EL (cell line): Measurements from ENCODE around the gene SCAMP1.
"Not testable (repeated sequence)": the region's sequence is repeated elsewhere in the genome, so short reads cannot be mapped to it uniquely, and the experiment has no call there.

Experiments
- DNase-seq: peaks from one replicate; pipeline ENCODE4 v3.0.0-alpha.2; 2016

SCAMP1 gene

DNA sequence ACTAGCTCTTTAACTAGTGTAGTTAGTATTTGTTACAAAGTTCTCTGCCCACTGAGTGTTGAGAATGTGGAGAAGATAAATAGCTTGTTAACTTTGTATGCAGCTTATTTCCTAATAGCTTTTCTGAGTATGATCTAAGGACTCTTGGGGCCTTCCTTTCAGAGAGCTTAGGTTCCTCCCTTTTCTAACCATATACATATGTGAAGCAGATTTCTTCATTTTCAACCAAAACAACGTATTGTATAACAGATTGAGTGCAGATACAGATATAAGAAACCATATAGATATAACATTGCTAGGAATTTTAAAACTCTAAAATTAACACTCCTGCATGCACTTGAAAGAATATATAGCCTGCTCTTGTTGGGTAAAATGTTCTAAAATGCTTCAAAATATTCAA is 70.4 kb downstream of the SCAMP1 start:
- no peak for DNase-seq

DNA sequence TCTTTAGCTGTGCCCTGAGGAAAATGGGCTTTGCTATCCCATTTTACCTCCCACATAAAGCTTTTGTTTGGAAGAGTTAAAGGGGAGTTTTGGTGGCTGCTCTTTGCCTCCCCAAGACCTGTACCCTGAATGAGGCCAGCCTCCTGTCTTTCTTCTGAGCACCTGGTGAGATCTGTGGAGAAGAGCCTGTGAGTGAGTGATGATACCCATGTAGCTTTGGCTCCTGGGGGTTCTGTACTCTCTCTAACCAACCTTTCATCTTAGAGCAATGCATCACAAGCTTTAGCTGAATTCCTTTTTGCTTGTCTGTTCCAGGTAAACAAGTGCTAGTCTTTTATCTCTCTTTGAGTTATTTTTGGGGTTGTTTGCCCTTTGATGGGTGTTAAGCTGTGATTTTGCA is 73.6 kb downstream of the SCAMP1 start:
- DNase-seq, result no peak

DNA sequence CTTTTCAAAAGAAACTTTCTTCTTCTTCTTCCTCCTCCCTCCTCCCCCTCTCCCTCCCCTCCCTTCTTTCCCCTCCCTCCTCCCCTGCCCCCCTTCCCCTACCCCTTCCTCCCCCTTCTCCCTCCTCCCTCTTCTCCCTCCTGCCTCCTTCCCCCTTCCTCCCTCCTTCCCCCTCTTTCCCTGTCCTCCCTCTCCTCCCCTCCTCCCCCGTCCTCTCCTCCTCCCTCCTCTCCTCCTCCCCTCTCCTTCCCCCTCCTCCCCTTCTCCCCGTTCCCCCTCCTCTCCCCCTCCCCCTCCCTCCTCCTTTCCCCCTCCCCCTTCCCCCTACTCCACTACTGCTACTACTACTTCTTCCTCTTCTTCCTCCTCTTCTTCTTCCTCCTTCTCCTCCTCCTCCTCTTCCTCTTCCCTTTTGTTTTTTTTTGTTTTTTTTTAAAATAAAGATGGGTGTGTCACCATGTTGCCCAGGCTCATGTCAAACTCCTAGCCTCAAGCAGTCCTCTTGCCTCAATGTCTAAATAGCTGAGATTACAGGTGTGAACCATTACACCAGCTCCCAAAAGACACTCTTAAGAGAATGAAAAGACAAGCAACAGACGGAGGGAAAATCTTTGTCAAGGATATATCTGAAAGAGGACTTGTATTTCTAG is 87.5 kb downstream of the SCAMP1 start:
- no peak for DNase-seq

DNA sequence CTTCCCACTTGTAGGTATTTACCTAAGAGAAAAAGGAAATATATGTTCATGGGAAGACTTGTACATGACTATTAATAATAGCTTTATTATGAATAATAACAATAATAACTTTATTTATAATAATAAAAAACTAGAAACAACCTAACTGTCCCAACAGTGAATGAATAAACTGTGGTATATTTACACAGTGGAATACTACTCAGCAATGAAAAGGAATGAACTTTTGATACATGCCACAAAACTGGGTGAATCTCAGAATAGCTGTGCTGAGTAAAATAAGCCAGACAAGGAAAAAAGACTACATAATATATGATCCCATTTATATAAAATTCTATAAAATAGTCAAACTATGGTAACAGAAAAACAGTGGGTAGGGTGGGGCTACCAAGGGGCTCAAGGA is 88.7 kb downstream of the SCAMP1 start:
- DNase-seq, result no peak

DNA sequence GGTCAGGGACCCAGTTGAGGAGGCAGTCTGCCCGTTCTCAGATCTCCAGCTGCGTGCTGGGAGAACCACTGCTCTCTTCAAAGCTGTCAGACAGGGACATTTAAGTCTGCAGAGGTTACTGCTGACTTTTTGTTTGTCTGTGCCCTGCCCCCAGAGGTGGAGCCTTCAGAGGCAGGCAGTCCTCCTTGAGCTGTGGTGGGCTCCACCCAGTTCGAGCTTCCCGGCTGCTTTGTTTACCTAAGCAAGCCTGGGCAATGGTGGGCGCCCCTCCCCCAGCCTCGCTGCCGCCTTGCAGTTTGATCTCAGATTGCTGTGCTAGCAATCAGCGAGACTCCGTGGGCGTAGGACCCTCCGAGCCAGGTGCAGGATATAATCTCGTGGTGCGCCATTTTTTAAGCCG is 97.1 kb downstream of the SCAMP1 start:
- DNase-seq, result not testable (repeated sequence)

DNA sequence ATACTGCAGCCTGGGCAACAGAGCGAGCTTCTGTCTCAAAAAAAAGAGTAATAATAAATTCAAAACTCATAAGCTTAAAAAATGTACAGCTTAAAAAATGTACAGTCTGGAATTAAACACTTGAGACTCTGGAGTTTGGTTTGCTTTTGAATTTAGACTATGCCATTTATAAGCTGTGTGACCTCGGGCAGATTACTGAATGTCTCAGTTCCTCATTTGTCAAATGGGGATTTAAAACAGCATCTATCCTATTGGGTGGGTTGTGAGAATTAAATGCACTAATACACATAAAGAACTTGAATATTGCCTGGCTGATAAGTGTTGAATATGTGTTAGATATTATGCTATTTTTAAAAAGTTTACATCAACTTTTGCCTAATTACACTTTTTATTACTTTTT is 98.4 kb downstream of the SCAMP1 start:
- DNase-seq, result no peak

DNA sequence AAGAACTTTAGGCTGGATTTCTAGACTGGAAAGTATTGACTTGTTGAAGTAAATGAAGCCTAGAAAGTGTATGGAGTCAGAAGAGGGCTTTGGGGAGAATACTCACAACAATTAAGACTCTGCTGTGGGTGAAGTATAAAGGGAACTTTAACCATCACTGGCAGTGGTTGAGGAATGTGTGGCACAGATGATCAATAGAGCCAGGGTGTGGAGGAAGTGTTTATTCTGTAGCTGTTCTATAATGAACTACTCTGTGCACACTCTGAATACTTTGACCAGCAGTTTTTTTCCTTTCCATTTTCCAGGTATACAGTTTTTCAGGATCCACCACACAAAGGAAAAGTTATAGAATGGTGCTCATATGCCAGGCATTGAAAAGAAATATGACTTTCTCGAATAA is 106.7 kb downstream of the SCAMP1 start:
- no peak for DNase-seq

DNA sequence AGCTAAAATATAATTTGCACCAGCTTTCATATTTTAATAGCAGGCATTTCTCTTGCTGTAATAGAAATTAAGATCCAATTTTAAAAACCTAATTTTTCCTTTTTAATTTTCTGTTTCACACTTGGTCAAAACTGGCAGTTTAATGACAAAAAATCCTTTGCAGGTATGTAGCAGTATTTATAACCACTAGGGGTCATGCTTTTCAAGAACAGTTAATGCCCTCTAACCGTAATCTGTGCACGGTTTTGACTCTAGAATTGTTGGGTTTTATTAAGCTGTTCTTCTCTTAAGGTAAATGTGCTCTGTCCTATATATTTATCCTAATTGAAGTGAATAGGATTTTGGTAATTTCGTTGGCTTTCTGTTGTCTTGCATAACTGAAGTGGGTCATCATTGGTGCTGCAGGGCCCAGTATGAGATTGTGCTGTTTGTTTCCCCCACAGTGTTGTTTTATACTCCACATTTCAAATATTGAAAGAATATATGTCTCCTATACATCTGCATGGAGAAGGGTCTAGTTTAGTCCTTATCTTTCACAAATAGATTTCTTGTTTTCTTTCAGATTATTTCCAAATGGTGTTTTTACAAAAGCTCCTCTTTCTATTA is 107.4 kb downstream of the SCAMP1 start:
- peak; percentile 44 for DNase-seq

DNA sequence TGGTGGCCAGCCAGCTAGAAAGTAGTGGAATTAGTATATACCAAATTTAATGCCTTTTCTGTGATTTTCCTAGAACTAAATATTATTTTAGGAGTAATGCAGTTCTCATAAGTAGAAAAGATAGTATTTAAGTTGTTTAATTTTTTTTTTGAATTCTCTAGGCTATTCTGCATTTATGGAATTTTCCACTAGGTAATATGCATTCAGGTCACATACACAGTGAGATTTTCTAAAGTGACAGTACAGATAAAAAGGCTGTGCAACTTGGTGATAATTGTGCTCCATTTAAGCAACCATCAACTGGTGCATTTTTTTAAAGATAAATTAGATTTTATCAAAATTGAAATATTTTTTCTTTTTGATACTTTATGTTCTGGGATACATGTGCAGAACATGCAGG is 111.5 kb downstream of the SCAMP1 start:
- no peak for DNase-seq

DNA sequence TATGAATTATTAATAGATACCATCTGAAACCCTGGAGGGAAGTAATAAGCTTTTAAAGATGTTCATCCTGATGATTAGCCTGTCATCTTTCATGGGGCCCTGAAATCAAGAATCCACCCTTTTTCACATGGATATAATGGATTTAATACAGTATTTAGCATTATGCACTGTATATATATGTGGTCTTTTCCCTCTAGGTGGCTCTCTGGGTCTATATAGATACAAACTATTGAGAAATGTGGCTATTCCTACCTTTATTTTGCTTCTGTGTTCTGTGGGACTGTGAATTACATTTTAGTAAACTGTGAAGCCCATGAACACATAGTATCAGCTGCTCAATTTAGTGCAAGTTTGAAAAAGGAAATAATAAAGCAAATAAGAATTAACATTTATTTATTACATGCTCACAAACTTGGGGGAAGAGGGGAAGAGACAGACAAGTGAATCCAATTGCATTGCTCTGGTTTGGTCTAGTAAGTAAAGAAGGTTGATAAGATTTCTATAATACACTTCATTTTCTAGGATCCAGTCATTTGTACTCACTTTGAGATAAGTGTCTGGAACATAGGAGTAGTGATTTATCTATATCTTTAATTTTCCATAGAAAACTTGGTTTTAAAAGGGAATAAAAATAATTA is 112.2 kb downstream of the SCAMP1 start:
- DNase-seq, result peak; percentile 11

DNA sequence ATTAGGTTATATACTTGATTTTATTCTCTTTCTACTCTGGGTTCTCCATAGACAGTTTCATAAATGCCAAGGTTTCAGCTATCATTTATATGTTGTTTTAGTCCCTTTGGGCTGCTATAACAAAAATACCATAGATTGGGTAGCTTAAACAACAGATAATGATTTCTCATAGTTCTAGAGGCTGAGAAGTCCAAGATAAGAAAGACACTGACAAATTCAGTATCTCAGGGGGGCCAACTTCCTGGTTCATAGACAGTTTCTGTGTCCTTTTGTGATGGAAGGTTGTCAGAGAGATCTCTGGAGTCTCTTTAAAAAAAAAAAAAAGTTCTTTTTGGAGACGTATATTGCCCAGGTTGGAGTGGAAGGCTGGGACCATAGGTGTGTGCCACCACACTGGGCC is 113.3 kb downstream of the SCAMP1 start:
- no peak for DNase-seq

DNA sequence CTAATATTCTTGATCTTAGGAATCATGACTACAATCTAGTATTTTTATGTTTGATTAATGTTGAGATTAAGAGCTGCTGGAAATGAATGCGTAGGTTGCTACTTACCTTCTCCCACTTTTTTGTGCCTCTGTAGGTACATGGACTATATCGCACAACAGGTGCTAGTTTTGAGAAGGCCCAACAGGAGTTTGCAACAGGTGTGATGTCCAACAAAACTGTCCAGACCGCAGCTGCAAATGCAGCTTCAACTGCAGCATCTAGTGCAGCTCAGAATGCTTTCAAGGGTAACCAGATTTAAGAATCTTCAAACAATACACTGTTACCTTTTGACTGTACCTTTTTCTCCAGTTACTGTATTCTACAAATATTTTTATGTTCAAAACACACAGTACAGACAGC is 115.0 kb downstream of the SCAMP1 start:
- DNase-seq, result no peak

DNA sequence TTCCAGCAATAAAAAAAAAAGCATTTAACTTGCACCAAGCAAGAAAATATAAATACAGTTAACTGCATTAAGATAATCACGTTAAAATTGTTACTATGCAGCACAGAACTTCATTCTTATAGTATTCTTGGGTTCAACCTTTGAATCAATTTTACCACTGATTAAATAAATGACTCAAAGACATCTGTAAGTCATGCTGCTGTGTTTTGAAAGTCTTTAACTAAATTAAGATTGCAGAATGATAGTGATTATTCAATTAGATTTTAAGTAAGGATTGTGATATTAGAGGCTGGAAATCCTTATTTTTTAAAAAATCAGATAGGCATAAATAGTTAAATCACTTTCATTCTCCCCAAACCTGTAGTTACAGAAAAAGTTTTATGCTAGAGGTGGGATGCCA is 116.4 kb downstream of the SCAMP1 start:
- DNase-seq, result no peak

DNA sequence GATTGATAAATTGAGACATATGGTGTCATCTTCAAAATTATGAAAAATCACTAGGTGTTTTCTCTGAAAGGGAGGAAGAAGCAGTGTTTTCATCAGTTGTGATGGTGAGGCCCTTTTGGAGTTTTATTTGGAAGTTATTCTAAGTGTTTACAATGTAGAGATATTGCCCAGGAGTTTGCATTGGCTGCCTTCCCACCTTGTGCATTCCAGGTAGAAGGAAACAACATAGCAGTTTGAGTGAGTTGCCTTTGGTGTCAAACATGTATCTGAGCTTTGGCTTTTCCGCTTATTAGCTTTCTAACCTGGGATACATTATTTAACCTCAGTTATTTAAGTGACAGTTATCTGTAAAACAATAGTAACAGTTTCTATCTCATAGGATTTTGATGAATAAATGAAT is 122.5 kb downstream of the SCAMP1 start:
- DNase-seq, result no peak

DNA sequence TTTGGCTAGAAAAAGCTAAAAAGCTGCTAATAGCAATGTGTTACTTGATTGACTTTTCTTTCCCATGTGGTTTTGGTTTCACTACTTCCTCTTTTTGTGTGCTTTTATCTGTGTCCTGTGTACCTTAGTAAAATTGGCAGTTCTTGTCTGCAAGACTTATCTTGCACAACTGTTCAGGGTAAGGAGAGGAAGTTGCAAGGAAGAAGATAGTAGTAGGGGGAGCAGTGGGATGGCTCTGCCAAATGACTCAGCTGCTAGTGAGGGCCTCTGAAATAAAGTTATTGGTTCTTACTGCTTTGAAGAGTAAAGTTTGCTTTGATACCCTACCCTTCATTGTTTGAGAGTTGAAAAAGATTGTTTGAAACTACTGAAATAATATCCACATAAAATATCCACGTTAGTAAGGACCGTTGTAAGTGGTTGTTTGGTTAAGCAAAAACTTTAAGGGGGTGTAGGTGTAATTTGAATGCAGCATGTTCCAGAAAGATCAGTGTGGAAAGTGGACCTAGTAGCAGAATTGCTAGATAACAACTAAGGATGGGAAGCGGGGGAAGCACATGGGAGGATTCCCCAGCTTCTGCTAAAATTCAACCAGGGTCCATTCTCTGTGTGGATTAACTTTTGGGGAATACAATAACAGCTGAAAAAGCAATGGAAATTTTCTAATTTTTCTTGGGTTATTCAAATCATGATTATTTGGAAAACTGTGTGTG is 123.5 kb downstream of the SCAMP1 start:
- DNase-seq, result no peak

DNA sequence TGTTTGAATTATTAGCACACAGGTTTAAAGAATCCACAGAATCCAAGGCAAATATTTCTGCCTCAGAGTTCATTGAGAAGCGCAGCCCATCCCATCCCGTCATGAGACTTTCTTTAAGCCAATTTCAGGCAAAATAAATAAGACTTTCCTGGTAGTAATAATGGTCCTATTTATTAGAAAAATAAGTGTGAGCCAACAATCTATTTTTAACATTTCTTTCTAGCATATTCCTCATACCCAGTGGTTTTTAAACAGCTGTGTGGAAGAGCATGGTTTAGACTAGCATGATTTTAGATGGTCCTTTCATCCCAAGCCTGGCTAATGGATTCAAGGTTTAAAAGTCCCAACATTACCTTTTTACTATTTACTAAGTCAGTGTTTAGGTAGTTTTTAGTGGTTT is 125.8 kb downstream of the SCAMP1 start:
- no peak for DNase-seq

DNA sequence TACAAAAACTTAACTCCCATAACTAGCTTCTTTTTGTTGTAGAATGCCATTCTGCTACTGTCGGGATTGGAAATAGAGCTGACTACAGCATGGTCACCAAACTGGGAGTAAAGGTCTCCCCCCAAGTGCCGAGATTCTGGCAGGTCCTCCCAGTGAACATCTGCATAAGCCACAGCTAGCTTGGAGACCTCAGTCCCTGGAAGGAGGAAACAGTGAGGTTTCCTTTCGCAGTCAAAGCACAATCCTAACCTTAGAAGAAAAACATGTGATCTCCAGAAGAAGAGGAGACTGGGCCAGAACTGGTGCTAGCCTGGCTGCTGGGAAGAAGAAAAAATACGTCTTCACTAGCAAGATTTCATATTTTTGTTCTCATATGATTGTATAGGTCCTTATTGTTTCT is 127.4 kb downstream of the SCAMP1 start:
- no peak for DNase-seq

DNA sequence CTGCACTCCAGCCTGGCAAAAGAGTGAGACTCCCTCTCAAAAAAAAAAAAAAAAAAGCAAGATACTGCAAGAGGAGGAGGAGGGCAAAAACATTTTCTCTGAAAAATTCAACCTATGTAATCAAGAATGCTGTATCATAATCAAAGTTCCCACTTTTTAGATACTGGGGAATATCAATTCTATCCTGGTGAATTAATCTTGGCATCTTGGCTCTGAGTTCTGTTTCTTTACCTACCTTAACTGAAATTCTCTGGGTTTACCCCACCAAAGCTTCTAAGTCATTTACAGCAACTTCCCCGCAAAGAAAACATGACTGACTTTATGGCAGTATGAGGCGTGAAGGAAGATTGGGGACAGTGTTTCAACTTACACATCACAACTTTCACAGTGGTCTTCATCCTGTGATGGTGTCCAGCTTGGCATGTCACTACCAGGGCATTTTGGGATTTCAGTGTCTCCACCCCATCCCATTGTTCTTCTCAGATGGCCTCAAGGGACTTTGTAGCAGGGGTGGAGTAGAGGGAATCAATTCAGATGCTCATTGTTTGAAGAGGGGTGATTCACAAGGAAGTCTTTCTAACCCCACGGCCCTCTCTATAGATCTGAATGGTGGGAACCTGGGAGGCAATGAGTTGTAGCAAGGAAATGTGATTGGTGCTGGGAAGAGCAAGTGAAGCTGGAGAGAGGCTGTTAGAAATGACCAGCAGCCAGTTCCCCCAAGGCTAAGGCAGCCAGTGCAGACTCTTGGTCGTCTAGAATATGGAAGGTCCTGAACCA is 130.5 kb downstream of the SCAMP1 start:
- DNase-seq, result no peak

DNA sequence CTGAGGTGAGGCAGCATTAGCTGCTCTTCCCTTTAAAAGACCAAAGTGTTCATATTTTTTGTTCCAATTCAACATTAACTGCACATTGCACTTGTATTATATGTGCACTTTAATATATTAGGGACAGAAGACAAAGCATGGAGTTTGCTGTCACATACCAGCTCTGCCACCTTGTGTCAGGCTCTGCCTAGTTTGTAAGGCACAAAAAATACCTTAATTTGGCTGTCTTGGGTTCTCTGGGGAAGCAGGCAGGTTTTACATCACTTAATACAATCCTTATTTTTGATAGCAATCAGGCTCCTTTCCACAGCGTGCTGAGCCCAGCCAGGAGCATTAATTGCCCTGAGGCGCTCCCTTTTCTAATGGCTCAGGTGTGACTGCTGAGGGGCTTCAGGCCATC is 131.8 kb downstream of the SCAMP1 start:
- no peak for DNase-seq

DNA sequence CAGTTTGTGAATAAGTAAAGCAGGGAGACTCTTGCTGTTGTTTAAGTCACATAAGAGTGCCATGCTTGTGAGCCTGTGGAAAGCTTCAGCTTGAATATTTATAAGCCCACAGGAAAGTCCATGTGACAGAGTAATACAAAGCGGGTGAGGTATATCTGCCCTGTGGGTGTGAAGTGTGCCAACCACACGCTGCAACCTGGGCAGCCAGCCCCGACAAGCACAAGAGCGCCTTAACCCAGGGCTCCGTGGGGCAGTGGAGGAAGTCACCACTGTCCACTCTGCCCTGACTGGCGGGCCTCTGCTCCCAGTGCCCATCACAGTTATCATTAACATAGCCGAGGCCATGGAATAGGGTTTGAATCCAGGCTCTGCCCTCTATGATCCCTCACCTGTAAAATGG is 132.2 kb downstream of the SCAMP1 start:
- no peak for DNase-seq

DNA sequence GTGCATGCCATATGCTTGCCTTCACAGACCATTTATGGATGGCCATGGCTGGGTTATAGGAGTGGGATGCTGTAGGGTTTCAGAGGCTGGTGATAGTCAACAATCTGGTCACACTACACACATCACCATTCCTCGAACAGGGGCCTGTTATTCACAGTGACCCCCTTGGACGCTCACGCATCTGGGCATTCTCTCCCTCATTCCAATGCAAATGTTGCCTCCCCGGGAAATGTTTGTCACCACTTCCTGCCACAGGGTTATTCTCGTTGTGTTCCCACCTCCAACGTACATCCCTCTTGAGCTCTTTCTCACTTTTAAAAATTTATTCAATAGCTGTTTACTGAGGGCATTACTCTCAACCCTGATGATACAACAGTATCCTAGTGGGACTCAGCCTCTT is 135.4 kb downstream of the SCAMP1 start:
- DNase-seq, result no peak

DNA sequence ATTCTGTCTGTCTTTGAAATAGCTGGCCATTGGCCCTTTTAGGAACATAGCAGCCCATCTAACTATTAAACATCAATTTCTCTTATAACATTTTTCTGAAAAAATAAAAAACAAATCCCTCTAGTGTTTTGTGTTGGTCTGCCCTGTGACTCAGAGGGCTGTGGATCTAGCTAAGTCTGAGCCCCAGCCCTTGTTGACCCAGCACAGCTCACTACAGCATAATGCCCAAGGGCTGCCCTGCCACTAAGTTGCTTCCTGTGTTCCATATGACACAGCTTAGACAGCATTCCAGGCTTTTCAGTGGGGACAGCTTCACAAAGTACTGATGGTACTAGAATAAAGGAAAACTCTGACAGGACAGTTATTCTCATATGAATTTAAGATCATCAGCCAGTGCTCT is 136.0 kb downstream of the SCAMP1 start:
- peak; percentile 79 for DNase-seq
